HT1080 (cell line): ENCODE data around the gene TIMM22. TPM values are rescaled to one million over a fixed set of nuclear protein-coding genes. Genes with fewer than 3 reads are reported as not detected.

Experiments used
- DNase-seq: peaks from one replicate; pipeline ENCODE4 v3.0.0-alpha.2; 2015; ENCODE audit warnings: low read depth
- total RNA-seq: library from RNA; depleted of rRNA; stranded (reverse); fragments of >200 nt; shearing (Covaris generic); gene quantifications from 2 replicates; pipeline ENCODE4 v1.2.3, GENCODE V29; 2014

TIMM22 gene
- total RNA-seq, 1 experiment from 2014 or later: 25.2 TPM

- DNase-seq: no peak
These were observed 4.9 kb downstream of the TIMM22 start for GRCh38 chr17:1001640-1002411.

- DNase-seq: no peak
These were observed 5.5 kb downstream of the TIMM22 start for GRCh38 chr17:1002412-1002753.

GRCh38 chr17:1002771-1003555, 6.0 kb downstream of the TIMM22 start:
- DNase-seq: no peak

GRCh38 chr17:1003633-1003971, 6.7 kb downstream of the TIMM22 start:
- no peak for DNase-seq

GRCh38 chr17:1003972-1004768, 7.2 kb downstream of the TIMM22 start:
- no peak for DNase-seq

- DNase-seq: no peak
These were observed 7.9 kb downstream of the TIMM22 start for GRCh38 chr17:1004769-1005295.

- no peak for DNase-seq
These were observed 8.5 kb downstream of the TIMM22 start for GRCh38 chr17:1005361-1005946.

GRCh38 chr17:1006054-1006453, 9.1 kb downstream of the TIMM22 start:
- no peak for DNase-seq

- DNase-seq: no peak
These were observed 10.5 kb downstream of the TIMM22 start for GRCh38 chr17:1007310-1008007.

- DNase-seq: no peak
These were observed 11.3 kb downstream of the TIMM22 start for GRCh38 chr17:1008008-1008761.

GRCh38 chr17:1009229-1010085, 12.5 kb downstream of the TIMM22 start:
- DNase-seq: no peak

- DNase-seq: no peak
These were observed 13.1 kb downstream of the TIMM22 start for GRCh38 chr17:1010086-1010450.

- no peak for DNase-seq
These were observed 13.7 kb downstream of the TIMM22 start for GRCh38 chr17:1010586-1010985.

- no peak for DNase-seq
These were observed 14.2 kb downstream of the TIMM22 start for GRCh38 chr17:1011138-1011537.

- DNase-seq: no peak
These were observed 15.1 kb downstream of the TIMM22 start for GRCh38 chr17:1011760-1012735.

GRCh38 chr17:1012823-1013728, 16.1 kb downstream of the TIMM22 start:
- DNase-seq: no peak

- no peak for DNase-seq
These were observed 16.8 kb downstream of the TIMM22 start for GRCh38 chr17:1013729-1014090.
